Measurements from ENCODE around the gene SEC61B.

Gene SEC61B

DNA sequence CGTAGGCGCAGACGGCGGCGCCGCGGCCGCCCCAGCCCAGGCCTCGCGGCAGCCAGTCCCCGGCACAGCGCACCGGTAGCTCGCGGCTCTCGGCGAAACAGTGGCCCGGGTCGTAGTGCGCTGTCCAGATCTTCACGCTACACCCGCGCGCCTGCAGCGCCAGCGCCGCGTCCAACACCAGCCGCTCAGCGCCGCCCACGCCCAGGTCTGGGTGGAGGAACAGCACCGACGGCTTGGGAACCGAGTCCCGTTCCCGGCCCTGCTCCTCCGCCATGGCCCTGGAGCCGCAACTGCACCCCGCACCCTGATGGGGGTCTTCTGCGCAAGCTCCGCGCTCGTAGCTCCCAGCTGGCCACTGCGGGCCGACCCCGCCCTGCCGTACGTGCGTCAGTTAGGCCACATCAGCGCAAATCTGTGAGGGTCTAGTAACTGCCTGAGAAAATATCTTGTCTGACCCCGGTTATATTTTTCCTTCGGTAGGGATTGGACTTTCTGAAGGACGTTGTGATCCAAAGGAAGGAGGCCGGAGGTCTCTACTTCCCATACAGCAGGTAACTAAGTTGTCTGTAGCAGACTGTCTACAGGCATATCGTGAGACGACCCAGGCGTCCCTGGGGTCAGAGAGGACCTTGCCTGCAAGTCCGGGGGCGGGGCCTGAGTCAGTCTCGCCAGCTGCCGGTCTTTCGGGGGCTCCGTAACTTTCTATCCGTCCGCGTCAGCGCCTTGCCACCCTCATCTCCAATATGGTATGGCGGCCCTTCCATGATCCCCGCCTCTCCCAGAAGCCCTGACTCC is at the start of gene SEC61B, which contains the start of gene ALG2:
TSS of gene SEC61B (plus strand) at position 662 of the 795 bp plus-strand sequence. CDS start at position 744, 82 bp downstream.
TSS of gene ALG2 (minus strand) at position 322 of the 795 bp plus-strand sequence. CDS start at position 274, 48 bp downstream.
- DNase-seq: peak; percentile 95

DNA sequence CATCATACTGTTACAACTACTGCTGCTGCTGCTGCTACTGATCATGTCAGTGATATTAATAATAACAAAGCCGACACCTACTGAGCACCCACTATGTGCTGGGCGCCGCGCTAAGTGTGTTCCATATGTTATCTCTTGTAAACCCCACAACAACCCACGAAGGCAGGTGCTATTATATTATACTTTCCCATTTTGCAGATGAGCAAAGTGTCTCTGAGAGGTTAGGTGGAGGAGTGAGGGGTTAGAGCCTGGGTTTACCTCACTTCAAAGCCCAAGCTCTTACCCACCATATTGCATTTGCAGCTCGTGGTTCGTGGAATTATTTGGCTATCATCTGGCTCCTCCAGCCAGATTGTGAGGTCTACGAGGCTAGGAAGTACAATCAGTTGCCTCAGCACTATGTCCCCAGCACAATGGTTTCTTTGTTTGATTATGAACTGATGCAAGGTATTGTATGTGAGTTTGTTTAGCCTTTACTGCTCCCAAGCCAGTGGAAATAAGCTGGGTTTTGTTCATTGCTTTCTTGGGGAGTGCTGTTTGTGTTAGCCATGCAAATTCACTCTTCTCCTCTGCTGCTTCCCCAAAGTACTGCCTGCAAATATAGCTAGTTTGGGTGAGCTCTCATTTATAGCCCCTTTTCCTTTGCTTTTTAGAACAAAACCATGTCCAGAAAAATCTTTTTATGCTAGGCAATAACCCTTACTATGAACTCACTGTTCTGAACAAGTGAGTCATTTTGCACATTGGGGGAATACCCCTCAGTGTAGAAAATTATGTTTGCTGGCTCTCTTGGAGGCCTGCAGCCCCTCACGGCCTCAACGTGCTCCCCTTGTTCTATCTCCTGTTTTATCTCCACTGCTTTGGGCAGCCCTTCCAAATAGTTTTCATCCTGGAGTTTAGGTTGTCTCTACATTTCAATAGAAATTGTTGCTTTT is 48.2 kb upstream of the SEC61B start:
- DNase-seq: no peak

DNA sequence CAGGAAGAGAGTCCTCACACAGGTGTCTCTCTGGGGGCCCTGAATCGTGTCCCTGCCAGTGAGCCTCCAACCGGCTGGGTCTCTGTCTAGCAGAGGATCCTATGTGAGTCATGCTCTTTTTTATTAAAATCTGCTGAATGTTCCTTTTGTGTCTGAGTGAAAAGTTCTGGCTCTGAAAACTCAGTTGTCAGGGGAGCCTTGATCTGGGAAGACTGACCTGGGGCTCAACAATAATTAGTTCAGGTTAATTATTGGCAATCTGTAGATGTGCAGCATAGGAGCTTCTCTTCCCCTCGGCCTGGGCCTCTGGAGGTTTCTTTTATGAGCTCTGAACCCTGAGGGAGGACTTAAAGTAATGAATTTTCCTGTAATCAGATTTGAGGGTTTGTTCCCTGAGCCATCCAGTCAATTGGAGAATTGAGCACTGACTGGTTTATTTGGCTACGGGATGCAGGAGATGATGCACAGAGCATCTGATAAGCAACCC is 45.5 kb upstream of the SEC61B start:
- no peak for DNase-seq

DNA sequence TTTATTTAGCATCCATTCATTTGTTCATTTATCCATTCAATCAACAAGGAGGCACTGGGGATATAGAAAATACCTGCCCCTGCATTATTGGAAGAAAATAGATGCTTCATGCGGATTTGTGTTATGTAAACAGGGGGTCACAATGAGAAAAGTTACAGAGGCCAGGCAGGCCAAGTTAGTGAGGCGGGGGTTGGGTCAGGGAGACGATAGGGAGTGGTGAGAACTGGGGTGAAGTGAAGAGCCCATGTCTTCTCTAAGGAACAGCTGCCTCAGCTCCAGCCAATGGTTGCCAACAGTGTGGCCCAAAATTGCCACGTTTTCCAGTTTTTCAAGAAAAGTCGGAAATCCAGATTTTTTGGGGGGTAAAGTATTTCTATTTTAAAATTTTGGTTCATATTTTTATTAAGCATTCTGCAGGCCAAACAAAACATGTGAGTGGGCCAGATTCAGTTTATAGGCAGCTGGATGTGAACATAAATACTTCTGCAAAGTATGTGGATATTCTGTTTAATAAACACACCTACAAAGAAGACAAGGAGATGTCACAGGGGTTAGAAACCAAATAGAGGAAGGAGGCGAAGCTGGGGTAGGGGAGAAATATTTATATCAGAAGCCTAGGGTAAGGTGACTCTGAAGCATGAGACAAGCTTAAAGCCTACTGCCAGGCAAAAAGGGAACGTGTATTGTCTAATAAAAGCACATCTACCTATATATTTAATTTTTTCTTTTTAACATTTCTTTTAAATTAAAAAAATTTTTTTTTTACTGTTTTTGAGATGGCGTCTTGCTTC is 44.3 kb upstream of the SEC61B start:
- DNase-seq: no peak

DNA sequence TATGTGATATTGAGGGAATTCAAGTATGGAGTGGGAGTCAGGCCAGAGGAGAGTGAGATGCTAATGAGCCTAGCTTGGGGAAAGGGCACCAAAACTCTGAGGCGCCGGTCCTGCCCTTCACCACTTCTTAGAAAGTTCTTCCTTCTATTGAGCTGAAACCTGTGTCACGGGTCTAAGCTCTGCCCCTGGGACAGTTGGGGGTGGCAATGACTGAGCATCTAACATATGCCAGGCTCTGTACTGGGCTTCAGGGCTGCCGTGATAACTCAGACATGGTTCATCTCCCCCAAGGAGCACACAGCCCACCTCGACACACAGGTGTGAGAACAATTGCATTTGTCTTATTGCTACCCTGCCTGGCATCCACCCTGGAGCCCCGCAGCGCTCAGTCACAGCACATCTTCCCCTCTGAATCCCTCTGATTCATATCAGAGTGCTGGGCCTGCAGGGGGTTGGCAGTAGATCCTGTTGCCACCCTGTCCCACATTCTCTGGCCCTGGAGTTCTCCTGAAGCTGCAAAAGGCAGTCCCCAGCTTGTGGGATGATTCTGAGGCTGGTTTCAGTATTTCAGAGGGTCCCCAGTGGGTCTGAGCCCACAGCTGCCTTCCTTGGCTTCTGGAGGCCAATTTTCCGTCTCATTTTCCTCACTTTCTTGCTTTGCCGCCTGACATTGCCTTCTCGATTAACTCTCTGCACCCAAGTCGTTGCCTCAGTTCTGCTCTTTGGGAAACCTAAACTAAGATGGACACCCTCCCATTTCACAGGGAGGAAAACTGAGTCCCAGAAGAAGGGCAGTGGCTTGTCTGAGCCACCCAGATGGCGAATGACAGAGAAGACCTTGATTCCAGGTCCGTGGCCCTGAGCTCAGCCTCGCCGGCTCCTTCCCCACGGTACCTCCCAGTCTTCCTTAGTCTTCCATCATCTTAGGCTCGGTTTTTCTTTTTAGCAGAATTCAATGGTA is 42.9 kb upstream of the SEC61B start:
- no peak for DNase-seq

DNA sequence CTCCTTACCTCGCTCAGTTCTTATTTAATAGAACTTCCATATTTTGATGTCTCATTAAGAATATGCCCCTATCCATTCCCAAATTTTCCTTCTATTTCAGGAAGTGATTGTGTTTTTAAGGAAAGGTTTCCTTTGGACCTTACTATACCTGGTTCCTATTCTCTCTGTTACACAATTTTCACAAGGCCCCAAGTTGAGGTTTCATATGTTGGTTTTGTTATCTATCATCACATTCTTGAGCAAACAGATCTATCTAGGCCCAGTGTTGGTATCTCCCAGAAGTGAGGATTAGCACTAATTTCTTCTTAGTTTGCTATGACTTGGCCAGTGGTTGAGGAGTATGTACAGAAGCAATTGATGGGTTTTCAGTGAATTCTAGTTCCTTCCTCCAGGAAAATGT is 41.9 kb upstream of the SEC61B start:
- no peak for DNase-seq

DNA sequence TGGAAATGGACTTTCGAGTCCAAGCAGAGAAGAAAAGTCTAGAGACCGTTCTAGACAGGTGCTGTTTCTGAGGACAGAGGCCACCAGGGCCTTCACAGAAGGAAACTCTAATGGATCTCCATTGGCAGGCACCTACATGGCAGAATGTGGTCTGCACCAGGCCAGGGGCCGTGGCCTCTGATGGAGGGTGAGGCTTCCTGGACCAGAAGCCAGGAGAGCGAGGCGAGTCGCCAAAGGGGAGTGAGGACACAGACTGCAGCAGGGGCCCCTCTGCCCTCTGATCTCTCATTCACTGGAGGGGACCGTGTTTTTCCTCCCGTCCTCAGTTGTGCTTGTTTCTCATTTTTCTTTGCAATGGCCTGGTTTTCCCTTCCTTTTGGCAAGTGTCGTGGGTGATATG is 41.4 kb upstream of the SEC61B start:
- no peak for DNase-seq

DNA sequence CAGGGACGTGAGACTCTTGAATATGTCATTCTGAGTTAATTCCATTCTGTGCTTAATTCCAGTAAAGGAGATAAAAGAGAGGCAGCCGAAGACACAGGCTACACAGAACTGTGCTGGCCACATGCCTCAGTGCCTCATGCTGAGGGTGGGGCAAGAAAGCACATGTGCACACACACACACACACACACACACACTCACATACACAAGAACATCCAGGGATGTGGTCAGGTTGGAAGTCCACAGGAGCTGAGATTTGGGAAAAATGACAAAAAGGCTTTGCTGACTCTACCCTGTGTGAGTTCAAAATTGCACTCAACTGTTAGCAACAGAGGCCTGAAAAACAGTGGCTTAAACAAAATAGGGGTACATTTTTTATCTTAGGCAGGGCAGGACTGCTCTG is 40.9 kb upstream of the SEC61B start:
- DNase-seq: no peak

DNA sequence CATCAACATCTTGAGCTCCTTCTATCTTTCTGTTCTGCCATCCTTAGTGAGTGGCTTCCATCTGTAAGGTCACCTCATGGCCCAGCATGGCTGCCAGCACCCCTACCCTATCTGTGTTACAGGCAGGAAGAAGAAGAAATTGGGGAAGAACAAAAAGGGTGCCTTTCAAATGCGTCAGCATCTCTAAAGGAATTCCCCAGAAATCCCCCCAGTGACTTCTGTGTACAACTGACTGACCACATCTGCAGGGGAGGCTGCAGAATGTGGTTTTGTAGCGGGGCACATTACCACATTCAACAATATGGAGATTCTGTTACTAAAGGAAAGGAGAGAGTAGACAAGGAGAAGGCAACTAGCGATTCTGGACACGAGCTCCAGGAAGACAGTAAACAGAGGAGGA is 40.5 kb upstream of the SEC61B start:
- no peak for DNase-seq

DNA sequence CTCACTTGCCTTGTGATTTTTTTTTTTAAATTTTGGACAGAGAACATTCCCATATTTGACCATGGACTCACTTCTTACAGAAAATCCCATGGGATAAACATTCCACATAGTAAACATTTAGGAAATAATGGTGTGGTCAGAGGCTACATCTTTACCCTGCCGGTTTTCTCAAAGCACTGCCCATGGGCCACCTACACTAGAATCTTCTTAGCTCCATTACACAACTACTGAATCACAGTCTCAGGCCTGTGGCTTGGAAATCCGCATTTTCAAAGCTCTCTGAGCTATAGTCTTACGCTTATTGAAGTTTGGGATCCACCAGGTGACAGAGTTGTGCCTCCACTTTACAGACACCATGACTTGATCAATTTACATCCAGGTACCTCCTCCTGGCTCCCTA is 39.7 kb upstream of the SEC61B start:
- DNase-seq: no peak

DNA sequence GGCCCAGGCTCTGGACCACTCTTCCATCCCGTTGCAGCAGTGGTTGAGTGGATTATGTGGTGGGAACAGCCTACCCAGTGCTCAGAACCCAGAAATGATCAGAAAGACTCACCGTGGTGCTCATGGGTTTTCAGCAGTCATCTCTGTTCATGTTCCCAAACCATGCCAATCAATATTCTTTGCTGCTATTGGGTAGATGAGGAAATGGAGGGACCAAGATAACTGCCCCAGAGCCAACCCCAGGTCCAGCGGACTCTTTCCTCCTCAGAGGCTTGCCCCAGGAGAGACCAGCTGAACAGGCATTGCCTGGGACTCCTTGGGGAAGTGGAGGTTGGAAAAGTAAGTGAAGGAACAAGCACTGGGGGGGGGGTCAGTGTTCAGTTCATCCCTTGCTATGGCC is 38.5 kb upstream of the SEC61B start:
- no peak for DNase-seq

DNA sequence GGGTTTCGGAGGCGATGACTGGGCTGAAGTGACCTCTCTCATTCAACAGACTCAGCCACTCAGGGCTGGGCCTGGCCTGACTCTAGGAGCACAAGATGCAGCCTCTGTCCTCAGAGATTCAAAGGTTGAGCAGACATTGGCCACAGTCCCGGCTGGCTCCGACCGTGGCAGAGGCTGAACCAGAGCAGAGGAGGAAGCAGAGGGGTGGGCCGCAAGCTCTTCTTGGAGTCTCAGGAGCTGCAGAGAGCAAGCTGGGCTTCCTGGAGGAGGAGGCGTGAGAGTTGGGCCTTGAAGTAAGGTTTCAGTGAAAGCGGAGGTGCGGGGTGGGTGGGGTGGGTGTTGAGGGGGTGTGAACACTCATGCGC is 38.0 kb upstream of the SEC61B start:
- no peak for DNase-seq

DNA sequence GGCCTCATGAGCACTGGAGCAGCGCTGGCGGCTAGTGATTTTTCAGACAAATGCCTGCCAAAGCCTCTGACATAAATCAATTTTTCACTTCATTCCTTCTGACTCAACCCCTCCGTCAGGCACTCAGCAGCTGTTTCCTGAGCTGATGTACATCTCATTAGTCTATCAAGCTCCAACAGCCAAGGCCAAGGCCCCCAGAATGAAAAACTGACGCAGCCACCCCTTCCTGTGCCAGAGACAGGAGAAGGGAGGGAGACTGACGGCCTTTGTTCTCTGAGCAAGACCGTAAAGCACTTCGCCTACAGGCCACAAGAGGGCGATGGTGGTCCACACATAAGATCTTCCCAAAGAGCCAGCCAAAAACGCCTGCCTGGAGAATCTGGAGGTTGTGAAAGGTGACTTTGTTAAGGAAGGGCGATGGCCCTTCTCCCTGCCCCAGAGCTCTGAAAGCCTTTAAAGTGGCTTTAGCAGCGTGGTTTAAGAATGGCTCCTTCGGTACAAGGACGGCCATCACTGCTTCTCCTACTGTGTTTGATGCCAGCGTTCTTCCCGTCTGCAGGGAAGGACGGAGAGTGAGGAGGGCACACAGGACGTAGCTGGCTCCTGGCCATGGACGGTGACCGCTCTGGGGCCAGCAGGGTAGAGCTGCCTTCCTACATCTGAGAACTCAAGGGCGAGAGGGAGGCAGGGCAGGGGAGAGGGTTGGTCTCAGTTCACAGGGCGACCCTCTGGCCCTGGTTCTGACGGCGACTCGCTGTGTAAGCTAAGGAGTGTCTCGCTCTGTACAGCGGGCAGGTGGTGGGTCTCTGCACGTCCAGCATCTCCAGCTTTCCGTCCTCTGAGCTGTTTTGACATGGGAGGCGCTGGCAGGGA is 37.4 kb upstream of the SEC61B start:
- DNase-seq: peak; percentile 67

DNA sequence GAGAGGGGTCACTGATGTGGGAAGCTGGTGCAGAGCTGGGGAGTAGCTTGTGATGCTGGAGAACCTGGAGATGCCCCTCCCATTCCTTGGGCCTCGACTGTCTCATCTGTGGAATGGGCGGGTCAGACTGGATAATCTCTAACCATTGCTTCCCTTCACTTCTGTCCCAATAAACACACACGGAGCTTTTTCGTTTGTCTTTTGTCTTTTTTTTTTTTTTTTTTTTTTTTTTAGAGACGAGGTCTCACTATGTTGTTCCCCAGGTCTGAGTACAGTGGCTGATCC is 36.8 kb upstream of the SEC61B start:
- no peak for DNase-seq

DNA sequence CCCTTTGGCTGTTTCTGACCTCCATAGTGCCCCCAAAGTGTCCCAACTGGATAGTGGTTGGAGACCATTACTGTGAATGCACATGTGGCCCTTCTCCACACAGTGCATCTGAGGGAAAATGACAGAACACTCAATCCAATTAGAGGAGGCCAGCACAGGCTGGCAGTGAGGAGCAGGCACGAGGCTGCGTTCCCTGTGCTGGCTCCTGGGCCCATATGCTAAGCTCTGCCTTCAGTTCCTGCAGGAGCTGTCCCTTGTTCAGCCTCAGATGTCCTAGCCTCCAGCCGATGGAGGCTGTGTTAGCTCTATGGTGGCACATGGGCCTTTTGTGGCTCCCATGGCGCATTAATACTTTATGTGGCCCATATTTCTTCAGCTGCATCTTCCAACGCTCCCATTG is 36.1 kb upstream of the SEC61B start:
- DNase-seq: no peak

DNA sequence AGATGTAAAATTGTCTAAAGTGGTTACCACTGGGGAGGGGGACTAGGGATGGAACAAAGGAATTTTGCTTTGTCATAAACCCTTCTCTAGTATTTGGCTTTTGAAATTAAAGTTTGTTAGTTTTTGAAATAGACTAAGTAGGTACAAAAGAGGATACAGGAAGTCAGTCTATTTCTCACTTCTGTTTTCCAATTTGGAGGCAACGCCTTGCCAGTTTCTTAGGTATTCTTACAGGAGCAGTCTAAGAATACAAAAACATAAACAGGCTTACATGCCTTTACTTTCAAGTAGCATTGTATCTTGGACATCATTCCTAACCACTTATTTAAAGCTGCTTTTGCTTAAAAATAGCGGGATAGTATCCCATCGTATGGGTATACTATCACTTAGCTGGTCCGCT is 34.8 kb upstream of the SEC61B start:
- no peak for DNase-seq

DNA sequence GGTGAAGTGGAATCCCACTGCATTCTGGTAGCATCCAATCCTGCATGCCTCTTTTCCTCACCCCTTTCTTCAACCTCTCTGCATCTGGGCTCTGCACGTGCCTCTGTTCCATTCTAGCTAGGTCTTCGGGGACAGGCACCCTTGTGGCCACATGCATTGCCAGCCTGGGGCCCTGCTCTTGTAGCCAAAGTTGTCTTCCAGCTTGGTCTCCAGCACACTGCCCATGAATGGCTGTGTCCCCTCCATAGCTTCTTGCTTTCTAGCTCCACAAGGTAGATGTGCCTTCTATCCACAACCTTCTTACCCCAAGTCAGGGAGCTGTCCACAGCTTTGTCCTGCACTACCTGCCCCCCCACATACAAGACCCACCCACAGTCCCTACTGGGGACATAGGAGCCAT is 32.9 kb upstream of the SEC61B start:
- no peak for DNase-seq

DNA sequence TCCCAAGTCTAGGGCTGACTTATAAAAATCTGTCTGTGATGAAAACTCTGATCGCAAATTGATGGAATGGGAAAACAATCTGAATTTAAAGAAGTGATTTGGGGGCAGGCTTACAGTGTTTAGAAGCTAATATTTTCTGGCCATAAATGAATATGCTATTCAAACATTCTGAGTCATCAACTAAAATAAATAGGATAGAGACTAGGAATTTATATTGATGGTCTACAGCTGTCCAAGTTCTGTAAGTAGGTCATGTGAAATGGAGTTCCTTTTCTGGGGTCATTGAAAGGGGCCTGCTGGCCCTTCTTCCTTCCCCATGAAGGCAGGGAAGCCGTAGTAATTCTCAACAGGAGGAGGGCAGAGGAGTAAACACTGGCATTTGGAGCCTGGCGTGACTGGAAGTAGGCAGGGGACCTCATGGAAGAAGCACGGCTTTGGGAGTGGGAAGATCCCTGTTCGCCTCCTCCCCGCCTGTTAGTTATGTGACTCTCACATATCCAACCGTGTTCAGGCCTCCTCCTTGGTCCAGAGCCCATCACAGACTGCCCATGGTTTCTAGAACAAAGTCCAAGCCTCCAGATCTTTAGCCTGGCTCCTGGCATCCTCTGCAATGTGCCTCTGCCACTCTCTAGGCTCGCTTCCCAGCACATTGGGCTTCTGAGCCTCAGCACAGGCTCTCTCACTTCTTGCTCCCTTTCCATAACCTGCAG is 32.0 kb upstream of the SEC61B start:
- DNase-seq: no peak

DNA sequence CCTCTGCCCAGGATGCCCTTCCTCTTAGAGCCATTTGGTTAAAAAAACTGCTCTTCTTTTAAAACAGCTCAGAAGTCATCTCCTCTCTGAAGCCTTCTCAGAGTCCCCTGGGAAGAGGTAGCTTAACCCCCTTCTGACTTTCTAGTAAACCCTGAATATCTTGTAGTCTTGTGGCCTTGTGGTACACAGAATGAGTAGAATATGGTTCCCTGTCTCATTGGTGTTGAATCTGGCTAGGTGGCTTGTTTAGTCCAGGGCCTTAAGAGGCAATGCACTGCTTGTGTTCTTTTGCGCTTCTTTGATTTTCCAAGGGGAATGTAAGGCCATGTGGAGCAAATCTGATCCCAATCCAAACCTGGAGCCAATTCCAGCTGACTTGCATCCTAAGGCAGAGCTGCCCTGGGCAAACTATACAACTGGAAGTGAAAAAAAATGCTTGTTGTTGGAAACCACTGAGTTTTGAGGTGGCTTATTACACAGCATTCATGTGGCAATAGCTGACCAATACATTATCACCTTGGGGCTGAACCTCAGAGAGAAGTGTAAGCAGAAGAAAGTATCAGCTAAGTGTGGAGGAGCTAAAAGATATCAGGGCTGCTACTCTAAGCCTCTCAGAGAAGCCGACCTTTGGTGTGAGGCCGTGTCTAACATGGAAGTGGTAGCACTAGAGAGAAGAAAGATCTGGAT is 31.3 kb upstream of the SEC61B start:
- no peak for DNase-seq
